WERI-Rb-1 (cell line): Measurements from ENCODE around the gene PARP9.
A peak's percentile ranks its signal among the peaks of the same experiment; 100 is the strongest.
"Not testable (repeated sequence)": the region's sequence is repeated elsewhere in the genome, so short reads cannot be mapped to it uniquely, and the experiment has no call there.

Experiments used
- DNase-seq: peaks from one replicate; pipeline ENCODE4 v3.0.0-alpha.2; 2020
- H3K27ac ChIP-seq: fragments of 250-450 bp; sonication (Bioruptor Pico); 2 replicates; pipeline ENCODE4 v1.5.1; 2020; ENCODE audit warnings: mild to moderate bottlenecking, moderate library complexity
- H3K27me3 ChIP-seq: fragments of 250-450 bp; sonication (Bioruptor Pico); 2 replicates; pipeline ENCODE4 v1.5.1; 2021; ENCODE audit warnings: mild to moderate bottlenecking, low read depth, moderate library complexity; ENCODE audit not compliant: insufficient read depth, severe bottlenecking
- H3K36me3 ChIP-seq: fragments of 250-450 bp; sonication (Bioruptor Pico); 2 replicates; pipeline ENCODE4 v1.5.1; 2020; ENCODE audit warnings: mild to moderate bottlenecking, moderate library complexity
- H3K4me3 ChIP-seq: 2 replicates; pipeline ENCODE4 v1.5.1; 2011; ENCODE audit warnings: low read depth, mild to moderate bottlenecking, control low read depth, low read length
- H3K9me3 ChIP-seq: fragments of 250-450 bp; sonication (Bioruptor Pico); 2 replicates; pipeline ENCODE4 v1.5.1; 2021; ENCODE audit warnings: mild to moderate bottlenecking, moderate library complexity; ENCODE audit not compliant: severe bottlenecking
- CTCF ChIP-seq: IDR thresholded peaks from 2 replicates; pipeline ENCODE4 v1.5.1; 2011; ENCODE audit warnings: low read depth, mild to moderate bottlenecking, control low read depth, inconsistent platforms, low read length

Gene PARP9

DNA sequence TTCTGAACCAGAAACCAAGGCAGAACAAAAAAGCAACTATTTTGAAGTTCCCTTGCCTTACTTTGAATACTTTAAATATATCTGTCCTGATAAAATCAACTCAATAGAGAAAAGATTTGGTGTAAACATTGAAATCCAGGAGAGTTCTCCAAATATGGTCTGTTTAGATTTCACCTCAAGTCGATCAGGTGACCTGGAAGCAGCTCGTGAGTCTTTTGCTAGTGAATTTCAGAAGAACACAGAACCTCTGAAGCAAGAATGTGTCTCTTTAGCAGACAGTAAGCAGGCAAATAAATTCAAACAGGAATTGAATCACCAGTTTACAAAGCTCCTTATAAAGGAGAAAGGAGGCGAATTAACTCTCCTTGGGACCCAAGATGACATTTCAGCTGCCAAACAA is 4.7 kb upstream of the PARP9 start:
- Histone ChIP-seq H3K27ac (no peak overlapping the region), H3K4me3 (no peak overlapping the region), H3K9me3 (no peaks in the 10 kb centered on the region), H3K36me3 (peaks cover 3% of the 10 kb centered on the region; the same call in 1 of the 2 replicates), H3K27me3 (no peaks in the 10 kb centered on the region)
- TF ChIP-seq CTCF = no peak
- DNase-seq = no peak

- not testable (repeated sequence) for H3K27me3 ChIP-seq, H3K27ac ChIP-seq, H3K4me3 ChIP-seq, DNase-seq, H3K36me3 ChIP-seq, H3K9me3 ChIP-seq
These were observed 4.0 kb upstream of the PARP9 start for GRCh38 chr3:122568131-122568530.

- TF ChIP-seq CTCF = no peak
- DNase-seq = no peak
- no peaks in the 10 kb centered on the region for H3K9me3 ChIP-seq
- peak overlapping the region; percentile 78 for H3K4me3 ChIP-seq
- H3K27me3 ChIP-seq = no peaks in the 10 kb centered on the region
- peaks cover 3% of the 10 kb centered on the region; the same call in 1 of the 2 replicates for H3K36me3 ChIP-seq
- peak overlapping the region; percentile 82 for H3K27ac ChIP-seq
These were observed 429 bp downstream of the PARP9 start for GRCh38 chr3:122563717-122564025.

GRCh38 chr3:122562923-122563716 is 980 bp downstream of the PARP9 start:
- no peaks in the 10 kb centered on the region for H3K9me3 ChIP-seq
- H3K4me3 ChIP-seq = no peak overlapping the region
- no peaks in the 10 kb centered on the region for H3K27me3 ChIP-seq
- TF ChIP-seq CTCF = no peak
- DNase-seq = no peak
- H3K27ac ChIP-seq = no peak overlapping the region
- peaks cover 3% of the 10 kb centered on the region; the same call in 1 of the 2 replicates for H3K36me3 ChIP-seq

DNA sequence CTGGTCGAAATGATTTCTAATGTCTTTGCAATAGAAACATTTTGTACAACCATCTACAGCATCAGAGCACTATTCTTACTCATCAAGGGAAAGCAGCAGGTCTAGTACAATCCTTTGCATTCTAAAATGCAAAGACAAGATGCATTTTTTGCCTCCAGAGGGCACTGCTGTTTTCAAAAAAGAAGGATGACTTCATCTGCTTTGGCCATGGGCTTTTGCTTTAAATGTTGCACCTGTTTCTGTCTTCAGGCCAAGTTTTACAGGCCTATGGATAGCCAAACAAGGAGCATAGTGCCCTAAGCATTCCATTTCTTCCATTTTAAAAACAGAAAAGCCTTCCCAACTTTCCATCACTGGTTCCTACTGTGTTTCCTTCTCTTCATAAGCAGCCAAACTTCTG is 3.4 kb downstream of the PARP9 start:
- peak; percentile 58; the same call in 1 of the 2 replicates for TF ChIP-seq CTCF
- Histone ChIP-seq H3K27me3 (no peaks in the 10 kb centered on the region), H3K9me3 (no peaks in the 10 kb centered on the region), H3K27ac (no peak overlapping the region), H3K36me3 (no peaks in the 10 kb centered on the region), H3K4me3 (no peak overlapping the region)
- DNase-seq = peak; percentile 34

DNA sequence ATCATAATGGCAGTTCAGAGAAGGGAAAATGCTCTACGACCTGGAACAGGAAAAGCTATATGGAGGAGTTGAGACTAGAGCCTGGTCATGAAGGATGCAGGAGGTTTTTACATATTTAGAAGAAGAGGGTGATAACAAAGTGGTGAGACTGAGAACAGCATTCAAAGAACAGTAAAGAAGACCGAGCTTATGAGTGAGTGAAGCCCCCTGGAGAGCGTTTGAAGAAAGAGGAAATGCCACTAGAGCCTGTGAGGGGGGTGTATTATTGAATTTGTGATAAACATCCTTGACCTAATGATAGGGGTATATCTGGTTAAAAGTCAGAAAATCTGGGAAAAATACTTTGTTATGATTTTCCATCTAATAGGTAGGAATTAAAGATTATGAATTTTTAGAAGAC is 4.2 kb downstream of the PARP9 start:
- Histone ChIP-seq H3K36me3 (no peaks in the 10 kb centered on the region), H3K27me3 (no peaks in the 10 kb centered on the region), H3K4me3 (no peak overlapping the region), H3K27ac (no peak overlapping the region), H3K9me3 (no peaks in the 10 kb centered on the region)
- no peak for TF ChIP-seq CTCF
- DNase-seq = no peak
